ENCODE measurements around the gene MICU1.
"Not testable (repeated sequence)": the region's sequence is repeated elsewhere in the genome, so short reads cannot be mapped to it uniquely, and the experiment has no call there.

MICU1 gene

GRCh38 chr10:72625608-72626443 is at the start of gene MICU1:
MICU1 (minus strand) TSS chr10:72626079; CDS start chr10:72566793, 59,286 bp downstream.
- Histone ChIP-seq H3K27ac (peak within 1 kb of the TSS; percentile 47 to 94 (median 87)), H3K4me3 (peak within 1 kb of the TSS; percentile 74 to 87 (median 77))

GRCh38 chr10:72674174-72674573 is 48.3 kb upstream of the MICU1 start:
- not testable (repeated sequence) for H3K4me3 ChIP-seq, H3K27ac ChIP-seq

GRCh38 chr10:72673280-72673679 is 47.4 kb upstream of the MICU1 start:
- H3K27ac ChIP-seq: no peak overlapping the region
- H3K4me3 ChIP-seq: no peak overlapping the region

- no peak overlapping the region for H3K27ac ChIP-seq
- H3K4me3 ChIP-seq: no peak overlapping the region
These were observed 41.5 kb upstream of the MICU1 start for GRCh38 chr10:72667207-72667864.

GRCh38 chr10:72665925-72666324 is 40.0 kb upstream of the MICU1 start:
- Histone ChIP-seq H3K4me3 (no peak overlapping the region), H3K27ac (no peak overlapping the region)

- no peak overlapping the region for H3K27ac ChIP-seq
- H3K4me3 ChIP-seq: no peak overlapping the region
These were observed 38.1 kb upstream of the MICU1 start for GRCh38 chr10:72663971-72664370.

GRCh38 chr10:72661431-72661830 is 35.6 kb upstream of the MICU1 start:
- H3K4me3 ChIP-seq: no peak overlapping the region
- H3K27ac ChIP-seq: no peak overlapping the region

GRCh38 chr10:72660220-72660619 is 34.3 kb upstream of the MICU1 start:
- no peak overlapping the region for H3K27ac ChIP-seq
- no peak overlapping the region for H3K4me3 ChIP-seq

- Histone ChIP-seq H3K4me3 (no peak overlapping the region), H3K27ac (no peak overlapping the region)
These were observed 33.8 kb upstream of the MICU1 start for GRCh38 chr10:72659694-72660093.

- Histone ChIP-seq H3K4me3 (no peak overlapping the region), H3K27ac (no peak overlapping the region)
These were observed 33.0 kb upstream of the MICU1 start for GRCh38 chr10:72658696-72659400.

- Histone ChIP-seq H3K4me3 (no peak overlapping the region), H3K27ac (no peak overlapping the region)
These were observed 28.8 kb upstream of the MICU1 start for GRCh38 chr10:72654720-72655119.

- no peak overlapping the region for H3K27ac ChIP-seq
- no peak overlapping the region for H3K4me3 ChIP-seq
These were observed 27.7 kb upstream of the MICU1 start for GRCh38 chr10:72653383-72654096.

GRCh38 chr10:72649291-72649690 is 23.4 kb upstream of the MICU1 start:
- no peak overlapping the region for H3K4me3 ChIP-seq

GRCh38 chr10:72648301-72648700 is 22.4 kb upstream of the MICU1 start:
- H3K27ac ChIP-seq: no peak overlapping the region
- no peak overlapping the region for H3K4me3 ChIP-seq

More at GRCh38 chr10:72649291-72649690, 23.4 kb upstream of the MICU1 start:
- H3K27ac ChIP-seq: no peak overlapping the region

- H3K27ac ChIP-seq, H3K4me3 ChIP-seq: not testable (repeated sequence)
These were observed 21.1 kb upstream of the MICU1 start for GRCh38 chr10:72646971-72647370.

- Histone ChIP-seq H3K4me3 (no peak overlapping the region), H3K27ac (no peak overlapping the region)
These were observed 19.5 kb upstream of the MICU1 start for GRCh38 chr10:72645263-72645858.

- Histone ChIP-seq H3K4me3 (no peak overlapping the region), H3K27ac (no peak overlapping the region)
These were observed 16.4 kb upstream of the MICU1 start for GRCh38 chr10:72642318-72642717.

GRCh38 chr10:72639441-72639873 is 13.6 kb upstream of the MICU1 start:
- H3K4me3 ChIP-seq: no peak overlapping the region
- H3K27ac ChIP-seq: no peak overlapping the region

- H3K27ac ChIP-seq: no peak overlapping the region
These were observed 12.9 kb upstream of the MICU1 start for GRCh38 chr10:72638586-72639440.

More at GRCh38 chr10:72638586-72639440, 12.9 kb upstream of the MICU1 start:
- no peak overlapping the region for H3K4me3 ChIP-seq

Measured in skin epidermis (tissue), 12 donors.